Mesenchymal stem cell (in vitro differentiated cells and primary cell): Measurements from ENCODE around the gene UQCC5.
"Not testable (repeated sequence)": the region's sequence is repeated elsewhere in the genome, so short reads cannot be mapped to it uniquely, and the experiment has no call there.

ENCODE experiments used
- DNase-seq: peaks from one replicate; pipeline ENCODE4 v3.0.0-alpha.2; 2013
- H2AFZ ChIP-seq: one replicate; pipeline ENCODE4 v1.6.1; 2013; ENCODE audit warnings: low read depth, mild to moderate bottlenecking, control low read depth, inconsistent platforms, low read length, moderate library complexity
- H2AK5ac ChIP-seq: 2 replicates; pipeline ENCODE4 v1.6.1; 2013; ENCODE audit warnings: low read length, moderate library complexity, mild to moderate bottlenecking, inconsistent platforms; ENCODE audit not compliant: severe bottlenecking
- H2BK120ac ChIP-seq: one replicate; pipeline ENCODE4 v1.6.1; 2013; ENCODE audit warnings: low read depth, mild to moderate bottlenecking, inconsistent platforms, low read length, moderate library complexity
- H2BK12ac ChIP-seq, 2 experiments: one replicate each; pipeline ENCODE4 v1.6.1; 2013; ENCODE audit warnings: inconsistent platforms in 2 of 2, low read length in 2 of 2, mild to moderate bottlenecking in 2 of 2, moderate library complexity in 2 of 2, control low read depth in 1 of 2
- H2BK15ac ChIP-seq: one replicate; pipeline ENCODE4 v1.6.1; 2013; ENCODE audit warnings: mild to moderate bottlenecking, low read depth, inconsistent platforms; ENCODE audit not compliant: poor library complexity, severe bottlenecking
- H2BK5ac ChIP-seq: 2 replicates; pipeline ENCODE4 v1.6.1; 2013; ENCODE audit warnings: low read depth, mild to moderate bottlenecking, low read length, control low read depth, inconsistent platforms; ENCODE audit not compliant: poor library complexity, severe bottlenecking
- H3K14ac ChIP-seq, 2 experiments: one replicate each; pipeline ENCODE4 v1.6.1; 2013; ENCODE audit warnings: inconsistent platforms in 2 of 2, low read length in 2 of 2, control low read depth in 1 of 2, mild to moderate bottlenecking in 1 of 2, moderate library complexity in 1 of 2
- H3K18ac ChIP-seq, 2 experiments: one replicate each; pipeline ENCODE4 v1.6.1; 2013; ENCODE audit warnings: inconsistent platforms in 2 of 2, low read length in 2 of 2, control low read depth in 1 of 2, low read depth in 1 of 2, mild to moderate bottlenecking in 1 of 2
- H3K23ac ChIP-seq, 2 experiments: one replicate each; pipeline ENCODE4 v1.6.1; 2013; ENCODE audit warnings: inconsistent platforms in 2 of 2, low read length in 2 of 2, mild to moderate bottlenecking in 2 of 2, moderate library complexity in 2 of 2, control low read depth in 1 of 2
- H3K27ac ChIP-seq: 2 replicates; pipeline ENCODE4 v1.5.1; 2013; ENCODE audit warnings: mild to moderate bottlenecking, moderate library complexity, low read length, control low read depth, inconsistent platforms; ENCODE audit not compliant: poor library complexity, severe bottlenecking
- H3K27me3 ChIP-seq, 2 experiments: 2 replicates each; pipeline versions ENCODE4 v1.6.1 to v1.7.0; 2013; ENCODE audit warnings: low read length in 2 of 2, mild to moderate bottlenecking in 2 of 2, moderate library complexity in 2 of 2, control low read depth in 1 of 2, inconsistent platforms in 1 of 2; ENCODE audit not compliant: control insufficient read depth in 1 of 2, insufficient read depth in 1 of 2
- H3K36me3 ChIP-seq, 2 experiments: 2 replicates each; pipeline versions ENCODE4 v1.6.1 to v1.7.0; 2013; ENCODE audit warnings: low read length in 2 of 2, control low read depth in 1 of 2, inconsistent platforms in 1 of 2, low read depth in 1 of 2, mild to moderate bottlenecking in 1 of 2; ENCODE audit not compliant: insufficient read depth in 2 of 2, control insufficient read depth in 1 of 2
- H3K4ac ChIP-seq, 2 experiments: one replicate each; pipeline ENCODE4 v1.6.1; 2013; ENCODE audit warnings: inconsistent platforms in 2 of 2, low read length in 2 of 2, mild to moderate bottlenecking in 2 of 2, moderate library complexity in 2 of 2, control low read depth in 1 of 2, low read depth in 1 of 2
- H3K4me1 ChIP-seq: 2 replicates; pipeline ENCODE4 v1.6.1; 2013; ENCODE audit warnings: low read depth, low read length, control low read depth; ENCODE audit not compliant: control insufficient read depth, insufficient read depth
- H3K4me2 ChIP-seq: 2 replicates; pipeline ENCODE4 v1.6.1; 2013; ENCODE audit warnings: low read length, mild to moderate bottlenecking, inconsistent platforms; ENCODE audit not compliant: poor library complexity, severe bottlenecking
- H3K4me3 ChIP-seq, 2 experiments: 2 replicates each; pipeline versions ENCODE4 v1.5.1 to v1.7.0; 2013; ENCODE audit warnings: low read length in 2 of 2, mild to moderate bottlenecking in 2 of 2, control low read depth in 1 of 2, low read depth in 1 of 2; ENCODE audit not compliant: insufficient read depth in 1 of 2
- H3K79me1 ChIP-seq: replicated peaks from 2 replicates; pipeline ENCODE4 v1.6.1; 2013; ENCODE audit warnings: mild to moderate bottlenecking, control low read depth, low read length, inconsistent platforms; ENCODE audit not compliant: poor library complexity, severe bottlenecking
- H3K9ac ChIP-seq: 2 replicates; pipeline ENCODE4 v1.7.0; 2013; ENCODE audit warnings: mild to moderate bottlenecking, low read length, moderate library complexity
- H3K9me3 ChIP-seq: 2 replicates; pipeline ENCODE4 v1.7.0; 2013; ENCODE audit warnings: mild to moderate bottlenecking, low read length; ENCODE audit not compliant: control insufficient read depth
- H4K8ac ChIP-seq: one replicate; pipeline ENCODE4 v1.6.1; 2013; ENCODE audit warnings: inconsistent platforms, mild to moderate bottlenecking, low read length, moderate library complexity
- H4K91ac ChIP-seq: one replicate; pipeline ENCODE4 v1.6.1; 2013; ENCODE audit warnings: mild to moderate bottlenecking, low read length, inconsistent platforms
- WGBS: methylation state at CpG from one replicate; pipeline ENCODE4 v1.1.7; 2013; ENCODE audit warnings: mixed read lengths; 5-methylcytosine and 5-hydroxymethylcytosine counted together

Gene UQCC5

DNA sequence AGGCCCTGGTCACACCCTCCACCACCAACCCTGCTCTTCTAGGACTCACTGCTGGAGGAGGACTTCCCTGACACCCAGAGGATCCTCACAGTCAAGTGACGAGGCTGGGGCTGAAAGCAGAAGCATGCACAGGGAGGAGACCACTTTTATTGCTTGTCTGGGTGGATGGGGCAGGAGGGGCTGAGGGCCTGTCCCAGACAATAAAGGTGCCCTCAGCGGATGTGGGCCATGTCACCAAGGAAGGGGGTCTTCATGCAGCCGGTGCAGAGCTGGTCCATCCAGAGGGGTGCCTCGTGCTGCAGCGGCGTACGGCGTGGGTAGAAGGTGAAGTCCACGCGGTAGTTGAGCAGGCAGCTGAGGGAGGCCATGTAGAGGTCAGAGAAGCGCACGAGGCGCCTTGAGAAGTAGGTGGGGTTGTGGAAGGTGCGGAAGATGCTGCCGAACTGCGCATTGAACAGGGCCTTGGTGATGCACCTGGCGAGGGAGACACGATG, 12.1 kb upstream of the UQCC5 start:
- Histone ChIP-seq H3K4me3 (no peak overlapping the region), H3K4me2 (no peak overlapping the region), H3K23ac (no peak overlapping the region), H3K27me3 (no peaks in the 10 kb centered on the region), H4K8ac (no peak overlapping the region), H3K4ac (no peak overlapping the region), H2BK15ac (no peak overlapping the region), H3K27ac (no peak overlapping the region), H2BK5ac (no peak overlapping the region), H3K9me3 (no peaks in the 10 kb centered on the region), H2AFZ (no peak overlapping the region), H3K14ac (no peak overlapping the region), H2BK120ac (no peak overlapping the region), H2BK12ac (no peak overlapping the region), H3K9ac (no peak overlapping the region), H4K91ac (no peak overlapping the region), H2AK5ac (no peak overlapping the region), H3K4me1 (peaks cover 18% of the 10 kb centered on the region), H3K18ac (no peak overlapping the region), H3K79me1 (peaks cover 19% of the 10 kb centered on the region), H3K36me3 (peaks cover 48 to 82% of the 10 kb centered on the region in 2 experiments)
- DNase-seq: no peak
- 96% methylated on average over 18 of the region's 18 CpGs for WGBS

DNA sequence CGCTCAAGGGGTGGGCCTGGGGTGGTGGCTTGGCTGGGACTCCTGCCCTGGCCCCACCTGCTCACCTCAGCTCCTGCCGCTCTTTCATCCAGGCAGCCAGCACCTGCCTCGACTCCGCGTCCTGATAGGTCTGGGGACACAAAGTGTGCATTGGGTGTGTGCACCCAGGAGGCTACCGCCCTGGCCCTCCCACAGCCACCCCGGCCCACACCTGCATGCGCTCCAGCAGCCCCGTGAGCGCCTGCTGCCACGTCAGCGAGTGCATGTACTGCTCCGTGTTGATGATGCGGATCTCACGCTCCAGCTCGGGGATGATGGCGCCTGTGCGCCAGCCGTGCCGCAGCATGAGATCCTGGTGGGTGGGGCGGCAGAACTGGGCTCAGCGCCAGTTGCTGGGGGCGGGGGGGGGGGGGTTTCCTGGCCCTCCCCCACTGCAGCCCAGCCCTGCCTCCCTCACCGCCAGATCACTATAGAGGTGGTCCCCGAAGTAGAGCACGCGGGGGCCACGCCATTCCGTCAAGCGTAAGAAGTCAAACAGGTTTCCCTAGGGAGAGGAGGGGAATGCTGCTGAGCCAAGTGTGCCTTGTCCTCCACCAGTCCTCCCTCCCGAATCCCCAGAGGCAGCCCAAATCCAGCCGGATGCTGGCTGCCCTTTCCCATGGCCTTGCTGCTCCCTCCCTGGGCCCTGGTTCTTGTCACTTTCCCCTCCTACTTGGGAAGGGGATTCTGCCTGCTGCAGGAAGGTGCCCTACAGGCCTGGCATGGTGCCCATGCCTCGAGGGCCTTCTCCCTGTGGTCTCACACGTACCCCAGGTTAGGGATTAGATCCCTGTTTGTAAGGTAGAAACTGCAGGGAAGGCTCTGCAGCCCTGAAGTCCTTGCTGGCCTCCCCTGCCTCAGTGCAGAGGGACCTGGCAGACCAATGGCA, 11.4 kb upstream of the UQCC5 start:
- Histone ChIP-seq H3K27me3 (no peaks in the 10 kb centered on the region), H3K18ac (no peak overlapping the region), H2BK12ac (no peak overlapping the region), H3K4me1 (peaks cover 18% of the 10 kb centered on the region), H3K36me3 (peaks cover 48 to 87% of the 10 kb centered on the region in 2 experiments), H3K9ac (no peak overlapping the region), H3K4ac (no peak overlapping the region), H2AK5ac (no peak overlapping the region), H3K4me3 (no peak overlapping the region), H3K79me1 (peaks cover 25% of the 10 kb centered on the region), H2BK120ac (no peak overlapping the region), H2AFZ (no peak overlapping the region), H2BK5ac (no peak overlapping the region), H2BK15ac (no peak overlapping the region), H3K9me3 (no peaks in the 10 kb centered on the region), H3K27ac (no peak overlapping the region), H4K91ac (no peak overlapping the region), H3K14ac (no peak overlapping the region), H3K4me2 (no peak overlapping the region), H4K8ac (no peak overlapping the region), H3K23ac (no peak overlapping the region)
- DNase-seq: no peak
- 97% methylated on average over 30 of the region's 34 CpGs for WGBS

DNA sequence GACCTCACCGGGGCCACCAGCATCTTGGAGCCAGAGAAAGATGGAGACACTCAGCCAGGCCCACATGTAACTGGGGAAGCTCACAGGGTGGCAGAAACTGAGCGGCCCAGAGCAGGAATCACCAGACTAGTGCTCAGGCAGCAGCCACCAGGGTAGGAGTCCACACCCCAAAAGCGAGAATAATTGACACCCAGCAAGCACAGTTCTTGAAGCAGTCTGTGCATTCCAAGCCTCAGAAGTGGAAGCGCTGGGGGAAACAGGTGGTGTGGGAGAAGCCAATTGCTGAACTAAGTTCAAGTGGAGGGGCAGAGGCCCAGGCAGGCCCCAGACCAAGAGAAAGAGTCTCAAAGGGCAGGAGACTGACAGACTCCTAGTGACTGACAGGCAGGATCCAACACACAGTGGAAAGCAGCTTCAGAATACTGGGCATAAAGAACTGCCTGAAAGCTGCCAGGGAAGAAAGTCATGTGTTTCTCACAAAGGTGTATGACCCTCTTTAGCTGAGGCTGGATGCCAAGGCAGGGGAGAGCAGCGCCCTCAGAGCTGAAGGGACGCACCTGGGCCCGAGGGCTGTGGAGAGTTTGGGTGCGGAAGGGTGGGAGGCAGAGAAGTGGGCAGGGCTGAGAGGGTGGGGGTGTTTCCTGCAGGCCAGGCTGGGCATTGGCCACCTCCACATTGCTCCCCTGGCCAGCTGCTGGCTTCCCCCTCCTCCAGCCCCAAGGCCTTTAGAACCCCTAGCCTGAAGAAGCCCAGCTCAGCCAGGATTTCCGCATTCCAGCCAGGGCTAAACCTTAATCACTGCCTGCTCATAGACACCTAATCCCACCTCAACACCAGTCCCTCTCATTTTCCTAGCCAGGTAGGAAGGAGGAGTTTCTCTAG, 10.5 kb upstream of the UQCC5 start:
- H3K18ac ChIP-seq: no peak overlapping the region
- no peak overlapping the region for H2BK12ac ChIP-seq
- peaks cover 48 to 94% of the 10 kb centered on the region in 2 experiments for H3K36me3 ChIP-seq

DNA sequence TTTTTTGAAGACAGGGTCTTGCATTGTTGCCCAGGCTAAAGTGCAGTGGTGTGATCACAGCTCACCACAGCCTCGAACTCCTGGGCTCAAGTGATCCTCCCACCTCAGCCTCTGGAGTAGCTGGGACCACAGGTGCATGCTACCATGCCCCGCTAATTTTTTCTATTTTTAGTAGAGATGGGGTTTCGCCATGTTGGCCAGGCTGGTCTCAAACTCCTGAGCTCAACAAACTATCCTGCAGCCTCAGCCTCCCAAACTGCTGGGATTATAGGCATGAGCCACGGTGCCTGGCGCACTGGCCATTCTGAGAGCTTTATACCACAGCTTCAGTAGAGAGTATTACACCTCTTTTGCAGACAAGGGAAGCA, 9.8 kb upstream of the UQCC5 start:
- Histone ChIP-seq H3K36me3 (peaks cover 48 to 95% of the 10 kb centered on the region in 2 experiments), H3K4me1 (peaks cover 34% of the 10 kb centered on the region), H3K79me1 (peaks cover 26% of the 10 kb centered on the region)
- 89% methylated on average over 5 of the region's 5 CpGs for WGBS
- not testable (repeated sequence) for H3K27ac ChIP-seq, H3K23ac ChIP-seq, H4K8ac ChIP-seq, H3K9ac ChIP-seq, H3K4ac ChIP-seq, H3K4me2 ChIP-seq, H3K18ac ChIP-seq, H2BK12ac ChIP-seq, H4K91ac ChIP-seq, H2AK5ac ChIP-seq, H3K14ac ChIP-seq, H2BK5ac ChIP-seq, H2AFZ ChIP-seq, DNase-seq, H3K9me3 ChIP-seq, H3K4me3 ChIP-seq, H2BK15ac ChIP-seq, H3K27me3 ChIP-seq, H2BK120ac ChIP-seq

More for the DNA sequence above, 10.5 kb upstream of the UQCC5 start:
- no peak overlapping the region for H3K4me2 ChIP-seq
- H3K9ac ChIP-seq: no peak overlapping the region
- no peaks in the 10 kb centered on the region for H3K27me3 ChIP-seq
- H4K8ac ChIP-seq: no peak overlapping the region
- peaks cover 25% of the 10 kb centered on the region for H3K79me1 ChIP-seq
- H3K23ac ChIP-seq: no peak overlapping the region
- peaks cover 26% of the 10 kb centered on the region for H3K4me1 ChIP-seq
- DNase-seq: no peak
- no peak overlapping the region for H4K91ac ChIP-seq
- H3K14ac ChIP-seq: no peak overlapping the region
- H3K4me3 ChIP-seq: no peak overlapping the region
- H3K27ac ChIP-seq: no peak overlapping the region
- H2BK15ac ChIP-seq: no peak overlapping the region
- no peak overlapping the region for H2AFZ ChIP-seq
- no peaks in the 10 kb centered on the region for H3K9me3 ChIP-seq
- no peak overlapping the region for H2BK5ac ChIP-seq
- H2BK120ac ChIP-seq: no peak overlapping the region
- H2AK5ac ChIP-seq: no peak overlapping the region
- H3K4ac ChIP-seq: no peak overlapping the region
- WGBS: 82% methylated on average over 6 of the region's 9 CpGs
